ENCODE data around the gene ADGRF5.

Gene ADGRF5

DNA sequence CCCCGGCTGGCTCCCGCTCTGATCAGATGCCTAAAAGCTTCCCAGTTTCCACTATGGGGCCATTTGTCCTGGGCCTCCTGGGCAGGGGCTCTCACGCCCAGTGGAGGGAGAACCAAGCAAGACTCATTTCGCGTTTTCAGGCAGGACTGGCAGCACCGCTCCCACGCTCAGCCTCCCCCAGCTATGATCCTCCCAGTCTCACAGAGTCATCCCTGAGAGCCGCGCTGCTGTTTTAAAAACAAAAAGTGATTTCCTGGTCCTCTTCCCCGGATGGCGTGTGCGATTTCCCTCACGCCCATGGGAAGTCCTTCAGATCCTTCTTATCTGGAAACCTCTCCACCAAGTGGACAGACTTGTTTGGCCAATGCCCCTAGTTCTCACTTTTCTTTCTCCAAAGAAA is at the start of gene ADGRF5:
ADGRF5 (minus strand) TSS at position 208 of the 400 bp plus-strand sequence. CDS start 15,176 bp downstream, outside the sequence.
- no peak for DNase-seq (ENCODE audit: low spot score)

DNA sequence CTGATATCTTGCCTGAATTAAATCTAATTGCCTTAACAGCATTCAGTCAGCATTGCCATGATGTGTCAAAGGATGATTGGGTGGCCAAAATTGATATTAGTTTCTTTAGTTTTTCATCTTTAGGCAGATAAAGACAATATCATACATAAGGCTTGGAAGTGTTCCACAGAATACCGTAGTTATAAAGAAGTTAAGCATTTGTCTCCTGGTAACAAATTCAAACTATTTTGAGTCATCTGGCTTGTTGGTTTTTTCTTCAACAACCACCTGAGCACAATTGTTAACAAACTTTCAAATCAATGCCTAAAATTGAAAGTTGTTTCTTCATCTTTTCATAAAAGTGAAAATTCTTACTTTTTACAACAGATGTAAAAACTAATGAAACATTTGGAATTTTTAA is 47.5 kb upstream of the ADGRF5 start:
- DNase-seq (ENCODE audit: low spot score): no peak

DNA sequence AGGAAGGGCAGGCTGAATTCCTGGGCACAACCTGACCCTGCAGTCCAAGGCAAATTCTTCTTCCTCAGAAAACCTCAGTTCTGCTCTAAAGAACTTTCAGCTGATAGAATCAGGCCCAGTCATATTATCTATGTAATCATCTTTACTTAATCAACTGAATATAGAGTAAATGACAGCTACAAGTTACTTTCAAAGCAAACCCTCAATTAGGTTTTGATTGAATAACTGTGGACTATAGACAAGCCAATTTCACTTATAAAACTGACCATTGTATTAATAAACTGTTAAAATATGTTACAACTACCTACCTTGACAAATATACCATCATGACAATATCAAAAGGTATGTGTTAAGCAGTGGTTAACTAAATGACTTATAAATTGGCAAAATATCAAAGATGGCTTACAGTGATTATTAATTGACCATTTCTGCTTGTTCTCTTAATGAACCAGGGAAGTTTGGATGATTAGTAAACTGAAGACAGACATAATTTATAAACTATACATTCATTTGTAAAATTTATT is 46.1 kb upstream of the ADGRF5 start:
- no peak for DNase-seq (ENCODE audit: low spot score)

DNA sequence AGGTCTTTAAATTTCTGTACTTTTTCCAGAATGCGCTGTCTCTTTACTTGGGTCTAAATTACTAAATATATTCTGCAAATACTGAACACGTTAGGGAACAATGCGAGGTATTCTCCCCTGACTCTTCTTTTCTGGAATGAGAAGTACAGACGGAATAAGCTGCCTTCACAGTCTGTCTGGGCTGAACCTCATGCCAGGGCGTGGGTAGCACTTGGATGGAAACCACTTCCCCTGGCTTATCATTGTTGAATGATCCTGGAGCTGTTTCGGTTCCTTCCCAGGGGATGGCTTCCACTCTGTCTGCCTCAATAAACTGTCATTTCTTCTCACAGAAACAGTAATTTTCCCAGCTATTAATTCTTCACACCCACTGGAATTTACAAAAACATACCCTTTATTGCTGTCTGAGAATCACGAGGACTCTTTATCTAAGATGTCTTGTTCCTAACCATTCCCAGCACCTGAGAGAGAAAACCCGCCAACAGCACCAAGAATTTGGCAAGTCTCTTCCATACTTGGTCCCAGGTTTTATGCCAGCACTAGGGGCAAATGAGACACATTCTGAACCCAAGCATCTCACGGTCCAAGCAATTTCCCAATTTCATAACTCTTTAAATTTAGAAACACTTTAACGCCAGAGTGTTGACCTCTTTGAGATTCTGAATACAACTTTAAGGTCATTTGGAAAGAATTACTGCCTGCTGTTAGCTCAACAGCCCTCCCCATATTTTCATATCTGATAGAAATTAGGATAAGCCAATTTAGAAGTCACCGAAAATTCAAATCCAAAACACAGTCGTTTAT is 43.2 kb upstream of the ADGRF5 start:
- DNase-seq (ENCODE audit: low spot score): no peak

DNA sequence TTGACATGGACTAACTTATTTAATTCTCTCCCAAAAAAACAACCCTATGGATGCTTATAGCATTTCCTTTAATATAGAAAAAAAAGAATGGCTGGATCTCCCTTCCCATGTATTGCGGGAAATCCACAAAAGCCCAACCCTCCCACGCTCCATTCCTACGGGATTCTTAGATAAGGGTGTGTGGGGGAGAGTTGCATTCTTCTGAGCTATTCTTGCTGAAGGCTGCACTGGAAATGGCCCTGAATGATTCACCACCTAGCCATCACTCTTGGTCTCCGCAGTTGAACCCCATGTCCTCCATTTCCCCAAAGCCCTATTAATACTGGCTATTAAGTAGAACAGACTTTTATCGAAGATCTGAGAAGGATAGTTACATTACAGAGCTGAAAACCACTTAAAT is 41.9 kb upstream of the ADGRF5 start:
- DNase-seq (ENCODE audit: low spot score): no peak

DNA sequence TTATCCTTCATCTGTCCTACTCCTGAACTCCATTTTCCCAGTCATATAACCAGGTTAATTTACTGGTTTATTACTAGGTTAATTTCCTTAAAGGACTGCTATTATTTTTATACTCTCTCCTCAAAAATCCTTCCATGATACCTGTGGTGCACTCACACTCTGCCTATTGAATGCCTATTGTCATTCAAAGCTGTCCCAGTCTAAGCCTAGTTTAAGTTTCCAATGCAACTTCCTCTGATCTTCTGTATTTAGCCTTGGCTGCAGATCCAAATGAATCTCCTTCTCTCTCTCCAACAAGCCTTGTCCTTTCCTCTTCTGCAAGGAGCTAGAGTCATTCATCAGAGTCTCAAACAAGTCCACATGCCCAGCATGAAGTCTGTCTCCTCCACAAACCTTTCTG is 41.3 kb upstream of the ADGRF5 start:
- no peak for DNase-seq (ENCODE audit: low spot score)

DNA sequence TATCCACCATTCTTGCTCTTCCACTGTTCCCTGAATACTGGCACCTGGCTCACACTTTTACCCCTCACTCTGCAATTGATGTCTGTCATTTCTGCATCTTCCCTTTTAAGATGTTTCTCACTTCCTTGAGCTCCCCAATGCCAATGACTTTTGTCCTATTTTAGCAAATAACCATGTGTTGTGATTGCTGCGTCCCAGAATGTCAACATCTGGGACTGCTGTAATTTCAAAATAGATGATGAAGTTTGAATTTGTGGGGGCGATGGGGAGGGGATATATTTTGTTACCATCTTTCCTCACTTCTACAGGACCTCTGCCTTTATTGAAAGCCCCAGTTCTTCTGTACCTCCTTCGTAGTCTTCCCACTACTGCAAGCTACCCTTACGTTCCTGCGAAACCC is 40.0 kb upstream of the ADGRF5 start:
- DNase-seq (ENCODE audit: low spot score): no peak

GRCh38 chr6:46961232-46961631 is 39.5 kb upstream of the ADGRF5 start:
- no peak for DNase-seq (ENCODE audit: low spot score)

DNA sequence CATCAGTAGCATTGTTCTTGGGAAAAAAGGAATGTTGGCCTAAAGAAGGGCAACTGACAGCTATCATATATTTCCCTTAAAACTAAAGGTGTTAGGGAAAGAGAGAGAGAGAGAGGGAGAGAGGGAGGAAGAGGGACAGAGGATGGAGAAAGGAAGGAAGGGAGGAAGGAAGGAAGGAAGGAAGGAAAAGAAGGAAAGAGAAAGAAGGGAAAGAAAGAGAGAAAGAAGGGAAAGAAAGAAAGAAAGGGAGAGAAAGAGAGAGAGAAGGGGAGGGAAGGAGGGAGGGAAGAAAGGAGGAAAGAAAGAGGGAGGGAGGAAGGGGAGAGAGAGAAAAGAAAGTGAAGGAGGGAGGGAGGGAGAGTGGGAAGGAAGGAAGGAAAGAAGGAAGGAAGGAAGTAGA is 37.7 kb upstream of the ADGRF5 start:
- DNase-seq (ENCODE audit: low spot score): no peak

DNA sequence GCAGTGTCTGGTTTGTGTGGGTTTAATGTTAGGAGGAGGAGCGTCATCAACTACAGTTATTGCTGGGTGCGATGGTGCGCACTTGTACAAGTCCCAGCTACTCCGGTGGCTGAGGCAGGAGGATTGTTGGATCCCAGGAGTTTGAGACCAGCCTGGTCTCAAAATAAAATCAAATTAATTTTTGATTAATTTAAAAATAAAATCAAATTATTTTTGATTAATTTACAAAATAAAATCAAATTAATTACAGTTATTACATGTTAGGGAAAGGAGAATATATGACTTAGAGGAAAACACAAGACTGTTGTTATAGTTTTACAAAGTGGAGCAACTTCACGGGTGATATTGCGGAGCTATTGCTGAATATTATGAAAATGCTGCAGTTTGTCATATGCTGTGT is 34.7 kb upstream of the ADGRF5 start:
- no peak for DNase-seq (ENCODE audit: low spot score)

DNA sequence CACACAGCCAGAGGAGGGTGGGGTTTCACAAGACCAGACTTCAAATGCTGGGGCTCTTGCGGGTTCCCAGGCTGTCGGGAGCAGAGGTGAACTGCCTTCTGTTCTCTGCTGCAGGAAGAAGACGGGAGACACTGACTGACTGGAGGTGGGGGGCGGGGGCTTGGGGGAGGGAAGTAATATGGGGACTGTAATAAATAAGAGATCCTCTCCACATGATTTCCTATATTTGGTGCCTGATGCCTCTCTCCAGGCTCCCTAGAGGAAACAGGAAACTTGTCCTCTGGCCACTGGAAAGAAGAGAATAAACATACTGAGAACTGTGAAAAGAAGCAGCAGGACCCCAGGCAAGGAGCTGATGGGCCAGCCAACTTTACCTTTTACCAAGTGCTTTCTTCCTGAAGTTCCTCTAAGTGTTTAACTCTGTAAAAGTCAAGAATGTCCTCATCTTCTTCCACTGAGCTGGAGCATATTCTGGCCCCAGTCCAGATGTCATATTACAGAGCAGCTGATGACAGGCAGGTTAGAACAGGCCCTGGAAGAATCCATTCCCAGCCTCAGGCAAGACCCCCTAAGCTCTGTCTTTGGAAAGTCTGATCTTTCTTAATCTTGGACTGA is 33.2 kb upstream of the ADGRF5 start:
- DNase-seq (ENCODE audit: low spot score): no peak

- no peak for DNase-seq (ENCODE audit: low spot score)
These were observed 32.2 kb upstream of the ADGRF5 start for GRCh38 chr6:46953921-46954320.

DNA sequence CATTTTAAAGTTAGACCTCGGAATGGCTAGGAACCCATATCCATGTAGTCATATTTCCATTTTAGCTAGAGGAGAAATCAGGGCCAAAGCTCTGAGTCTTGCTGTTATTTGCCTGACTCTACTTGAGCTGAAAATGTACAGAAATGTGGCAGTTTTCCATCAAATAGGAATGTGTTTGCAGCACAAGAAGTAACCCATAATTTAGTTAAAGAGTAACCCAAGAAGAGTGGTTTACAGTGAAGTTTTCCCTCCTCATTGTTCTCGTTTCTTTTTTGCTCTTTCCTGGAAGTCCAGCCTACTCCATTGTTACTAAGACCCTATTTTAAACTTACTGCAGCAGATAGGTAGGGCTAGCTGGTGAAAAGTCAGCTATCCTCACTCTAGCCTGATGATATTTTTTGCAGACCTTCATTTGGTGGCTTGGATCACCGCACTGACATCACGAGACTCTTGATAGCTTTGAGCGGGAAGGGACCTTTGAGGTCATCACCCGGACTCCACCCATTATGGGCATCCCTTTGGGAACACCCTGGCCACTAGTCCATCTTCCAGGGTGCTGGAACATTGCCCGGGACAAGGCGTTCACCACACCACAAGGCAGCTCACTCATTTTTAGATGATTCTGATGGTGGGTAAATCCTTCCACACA is 28.0 kb upstream of the ADGRF5 start:
- DNase-seq (ENCODE audit: low spot score): no peak

GRCh38 chr6:46948699-46949098 is 27.0 kb upstream of the ADGRF5 start:
- no peak for DNase-seq (ENCODE audit: low spot score)

- no peak for DNase-seq (ENCODE audit: low spot score)
These were observed 25.8 kb upstream of the ADGRF5 start for GRCh38 chr6:46947497-46947896.

- DNase-seq (ENCODE audit: low spot score): no peak
These were observed 18.9 kb upstream of the ADGRF5 start for GRCh38 chr6:46940433-46941226.

- DNase-seq (ENCODE audit: low spot score): no peak
These were observed 15.9 kb upstream of the ADGRF5 start for GRCh38 chr6:46937642-46938041.

- peak; percentile 61 for DNase-seq (ENCODE audit: low spot score)
These were observed 13.9 kb upstream of the ADGRF5 start for GRCh38 chr6:46935687-46936086.

DNA sequence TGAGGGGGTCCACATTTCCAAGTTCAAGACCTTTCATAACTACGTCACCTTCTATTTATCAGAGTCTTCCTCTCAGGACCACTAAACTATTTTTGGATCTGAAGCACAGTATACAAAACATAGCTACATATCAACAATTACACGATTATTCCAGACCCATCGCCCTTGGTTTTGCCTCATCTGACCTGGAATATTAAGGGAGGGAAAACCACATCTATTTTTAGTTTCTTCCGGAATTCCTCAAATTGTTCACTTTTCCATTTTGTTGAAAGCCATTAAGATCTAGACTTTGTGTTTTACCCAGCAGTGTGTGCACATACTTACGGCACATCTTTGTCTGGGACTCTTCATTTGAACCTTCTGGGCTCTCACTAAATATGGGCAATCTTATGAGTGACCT is 12.0 kb upstream of the ADGRF5 start:
- DNase-seq (ENCODE audit: low spot score): no peak

GRCh38 chr6:46932526-46933319 is 11.0 kb upstream of the ADGRF5 start:
- no peak for DNase-seq (ENCODE audit: low spot score)

DNA sequence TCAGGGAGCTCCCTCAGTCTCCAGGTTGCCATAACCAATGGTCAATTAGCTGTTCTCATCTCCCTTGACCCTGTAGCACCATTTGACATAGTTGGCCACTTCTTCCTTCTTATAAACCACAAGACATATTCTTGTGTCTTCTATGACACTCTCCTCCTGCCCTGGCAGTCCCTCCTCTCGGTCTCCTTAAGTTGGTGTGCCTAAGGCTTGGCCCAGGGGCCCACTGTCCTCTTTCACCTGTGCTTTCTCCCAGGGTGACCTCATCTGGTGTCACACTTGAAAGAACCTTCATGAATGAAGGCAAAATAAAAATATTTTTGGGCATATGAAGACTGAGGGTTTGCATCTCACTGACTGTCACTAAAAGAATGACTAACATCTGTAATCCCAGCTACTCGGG is 9.7 kb upstream of the ADGRF5 start:
- DNase-seq (ENCODE audit: low spot score): no peak
